CMK (cell line): ENCODE results near the gene BAIAP3.
"Not testable (repeated sequence)": the region's sequence is repeated elsewhere in the genome, so short reads cannot be mapped to it uniquely, and the experiment has no call there.

Source experiments
- DNase-seq: peaks from one replicate; pipeline ENCODE4 v3.0.0-alpha.2; 2010; ENCODE audit warnings: low read depth

BAIAP3 gene

GRCh38 chr16:1318268-1318545 lies 15.2 kb upstream of the BAIAP3 start:
- no peak for DNase-seq

GRCh38 chr16:1319041-1319440 lies 14.4 kb upstream of the BAIAP3 start:
- no peak for DNase-seq

DNA sequence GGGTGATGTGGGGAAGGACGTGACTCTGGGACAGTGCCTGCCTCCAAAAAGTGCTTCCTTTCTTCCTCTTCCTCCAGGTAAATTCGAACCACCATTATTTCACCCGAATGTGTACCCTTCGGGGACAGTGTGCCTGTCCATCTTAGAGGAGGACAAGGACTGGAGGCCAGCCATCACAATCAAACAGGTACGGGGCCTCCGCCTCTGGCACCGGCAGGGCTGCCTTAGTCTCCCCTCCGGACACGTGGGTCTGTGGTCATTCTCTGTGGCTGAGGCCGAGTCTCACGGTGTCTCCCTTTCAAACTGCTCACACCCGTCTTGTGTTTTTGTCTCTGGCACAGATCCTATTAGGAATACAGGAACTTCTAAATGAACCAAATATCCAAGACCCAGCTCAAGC lies 13.3 kb upstream of the BAIAP3 start:
- DNase-seq: no peak

DNA sequence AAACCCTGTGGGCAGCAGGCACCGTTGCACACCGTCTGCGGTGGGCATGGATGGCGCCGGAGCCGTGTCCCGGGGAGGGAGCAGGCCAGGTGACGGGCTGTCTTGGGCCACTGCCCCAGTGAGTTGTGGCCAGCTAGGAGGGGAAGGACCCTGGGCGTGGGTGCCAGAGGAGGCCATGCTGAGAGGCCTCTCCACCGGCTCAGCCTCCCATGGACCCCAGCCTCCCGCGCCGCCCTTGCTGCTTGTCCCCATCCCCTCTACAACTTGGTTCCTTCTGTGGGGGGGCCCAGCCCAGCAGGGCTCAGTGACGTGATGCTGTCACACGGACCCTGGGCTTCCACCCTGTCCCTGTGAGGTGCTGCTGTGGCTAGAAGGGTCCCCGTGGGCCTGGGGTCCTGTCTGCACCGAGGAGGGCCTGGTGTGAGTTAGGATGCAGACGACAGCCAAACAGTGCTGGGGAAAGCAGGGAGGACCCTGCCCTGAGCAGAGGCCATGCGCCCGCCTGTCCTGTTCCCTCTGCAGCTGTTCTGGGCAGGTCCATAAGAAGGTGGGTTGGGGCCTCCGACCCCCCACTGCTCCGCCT lies 12.7 kb upstream of the BAIAP3 start:
- no peak for DNase-seq

DNA sequence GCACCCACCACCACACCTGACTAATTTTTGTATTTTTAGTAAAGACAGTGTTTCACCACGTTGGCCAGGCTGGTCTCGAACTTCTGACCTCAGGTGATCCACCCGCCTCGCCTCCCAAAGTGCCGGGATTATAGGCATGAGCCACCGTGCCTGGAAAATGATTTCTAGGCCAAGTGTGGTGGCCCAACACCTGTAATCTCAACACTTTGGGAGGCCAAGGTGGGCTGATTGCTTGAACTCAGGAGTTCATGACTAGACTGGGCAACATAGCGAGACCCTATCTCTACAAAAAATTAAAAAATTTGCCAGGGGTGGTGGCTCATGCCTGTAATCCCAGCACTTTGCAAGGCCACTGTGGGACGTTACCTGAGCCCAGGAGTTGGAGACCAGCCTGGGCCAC lies 11.0 kb upstream of the BAIAP3 start:
- DNase-seq: no peak

DNA sequence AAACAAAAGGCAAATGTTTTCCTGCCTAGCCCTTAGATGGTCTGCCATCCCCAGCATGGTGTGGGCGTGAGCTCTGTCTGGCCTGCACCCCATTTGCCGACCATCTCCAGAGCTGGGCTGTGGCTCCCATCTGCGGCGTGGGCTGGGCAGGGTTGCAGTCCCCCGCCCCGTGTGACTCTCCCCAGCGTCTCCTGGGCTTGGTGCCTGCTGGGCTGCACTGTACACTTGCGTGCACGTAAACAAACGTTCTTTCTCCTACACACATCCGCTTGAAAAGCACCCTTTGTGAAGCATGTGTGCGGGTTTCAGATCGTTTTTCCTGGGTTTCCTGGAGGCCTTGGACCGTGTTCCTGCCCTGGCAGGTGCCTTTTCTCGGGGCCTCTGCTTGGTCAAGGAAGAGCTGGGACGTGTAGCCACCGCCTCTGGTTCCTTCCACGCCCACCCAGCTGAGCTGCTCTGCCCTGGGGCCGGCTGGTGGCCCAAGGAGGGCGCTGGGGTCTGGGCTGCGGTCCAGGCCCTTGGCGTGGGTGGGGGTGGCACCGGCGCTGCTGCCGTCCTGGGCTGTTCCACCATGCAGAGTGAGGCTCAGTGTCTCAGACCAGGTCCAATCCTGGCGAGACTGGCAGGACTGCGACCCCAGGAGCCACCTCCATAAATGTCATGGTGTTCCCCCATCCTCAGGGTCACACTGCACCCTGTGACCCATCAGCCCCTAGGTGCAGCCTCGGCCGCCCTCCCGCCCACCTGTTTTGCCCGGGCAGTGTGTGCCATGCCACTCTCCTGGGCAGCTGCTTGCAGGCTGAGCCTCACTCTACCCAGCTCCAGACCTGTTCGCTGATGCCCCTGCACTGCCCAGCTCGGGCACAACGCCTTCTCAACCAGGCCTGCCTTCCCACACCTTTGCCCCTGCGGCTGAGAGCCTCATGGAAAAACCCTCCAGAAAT lies 9.9 kb upstream of the BAIAP3 start:
- no peak for DNase-seq

- DNase-seq: no peak
Measured at GRCh38 chr16:1324286-1324826, 9.1 kb upstream of the BAIAP3 start.

- DNase-seq: no peak
Measured at GRCh38 chr16:1325261-1325660, 8.2 kb upstream of the BAIAP3 start.

DNA sequence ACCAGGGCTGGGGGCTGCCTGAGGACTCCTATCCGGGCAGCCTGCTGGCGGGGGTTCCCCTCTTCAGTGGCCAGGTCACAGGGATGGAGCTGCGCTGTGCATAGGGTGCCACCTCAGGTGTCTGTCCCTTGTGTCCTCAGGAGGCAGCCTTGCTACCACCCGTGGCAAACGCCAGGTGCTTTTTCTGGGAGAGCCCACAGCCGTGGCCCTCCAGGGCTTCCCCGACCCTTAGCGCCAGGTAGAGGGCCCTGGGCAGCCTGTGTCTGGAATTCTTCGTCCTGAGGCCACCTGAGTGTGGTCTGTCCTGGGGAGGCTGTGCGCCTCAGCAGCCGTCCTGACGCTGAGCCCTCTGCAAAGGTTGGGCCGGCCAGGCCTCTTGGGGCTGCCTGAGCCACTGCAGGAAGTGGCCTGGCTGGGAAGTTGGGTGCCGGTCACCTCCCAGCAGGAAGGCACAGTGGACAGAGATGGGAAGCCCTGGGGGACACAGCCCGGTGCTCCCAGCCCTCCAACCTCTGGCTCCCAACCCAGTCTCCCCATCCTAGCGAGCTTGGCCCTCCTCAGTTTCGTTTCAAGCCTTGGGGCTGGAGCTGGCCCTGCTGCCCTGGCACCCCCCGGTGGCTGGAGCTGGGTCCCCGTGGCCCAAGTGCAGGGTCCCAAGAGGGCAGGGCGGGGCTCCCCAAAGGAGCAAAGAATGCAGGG lies 7.6 kb upstream of the BAIAP3 start:
- DNase-seq: no peak

- DNase-seq: no peak
Measured at GRCh38 chr16:1326391-1326790, 7.1 kb upstream of the BAIAP3 start.

- DNase-seq: no peak
Measured at GRCh38 chr16:1326946-1327618, 6.4 kb upstream of the BAIAP3 start.

DNA sequence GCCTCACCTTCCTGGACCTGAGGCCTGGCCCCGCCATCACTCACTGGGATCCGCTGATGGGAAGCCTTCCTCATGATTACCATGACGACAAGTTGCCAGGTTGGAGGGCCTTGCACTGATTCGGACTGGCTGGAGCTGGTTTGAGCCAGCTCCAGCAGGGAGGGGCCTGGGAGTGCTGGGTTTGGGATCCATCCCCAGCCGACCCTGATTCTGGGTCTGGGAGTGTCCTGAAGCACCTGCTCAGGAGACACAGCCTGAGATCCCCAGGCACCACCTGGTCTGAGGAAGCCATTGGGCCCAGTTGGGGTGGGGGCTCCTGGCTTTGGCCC lies 5.9 kb upstream of the BAIAP3 start:
- no peak for DNase-seq

- DNase-seq: not testable (repeated sequence)
Measured at GRCh38 chr16:1328136-1328535, 5.3 kb upstream of the BAIAP3 start.

DNA sequence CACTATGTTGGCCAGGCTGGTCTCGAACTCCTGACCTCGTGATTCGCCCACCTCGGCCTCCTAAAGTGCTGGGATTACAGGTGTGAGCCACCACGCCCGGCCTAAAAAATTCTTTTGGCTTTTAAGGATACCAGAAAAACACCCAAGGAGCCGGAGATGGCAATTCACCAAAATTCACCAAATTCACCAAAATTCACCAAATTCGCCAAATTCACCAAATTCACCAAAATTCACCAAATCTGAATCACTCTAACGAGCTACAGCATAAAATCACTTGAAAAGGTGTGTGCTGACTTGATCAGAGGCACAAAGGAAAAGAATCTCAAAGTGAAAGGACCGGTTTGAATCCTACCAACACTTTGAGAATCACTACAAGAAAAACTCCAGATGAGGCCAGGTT lies 4.5 kb upstream of the BAIAP3 start:
- DNase-seq: not testable (repeated sequence)

DNA sequence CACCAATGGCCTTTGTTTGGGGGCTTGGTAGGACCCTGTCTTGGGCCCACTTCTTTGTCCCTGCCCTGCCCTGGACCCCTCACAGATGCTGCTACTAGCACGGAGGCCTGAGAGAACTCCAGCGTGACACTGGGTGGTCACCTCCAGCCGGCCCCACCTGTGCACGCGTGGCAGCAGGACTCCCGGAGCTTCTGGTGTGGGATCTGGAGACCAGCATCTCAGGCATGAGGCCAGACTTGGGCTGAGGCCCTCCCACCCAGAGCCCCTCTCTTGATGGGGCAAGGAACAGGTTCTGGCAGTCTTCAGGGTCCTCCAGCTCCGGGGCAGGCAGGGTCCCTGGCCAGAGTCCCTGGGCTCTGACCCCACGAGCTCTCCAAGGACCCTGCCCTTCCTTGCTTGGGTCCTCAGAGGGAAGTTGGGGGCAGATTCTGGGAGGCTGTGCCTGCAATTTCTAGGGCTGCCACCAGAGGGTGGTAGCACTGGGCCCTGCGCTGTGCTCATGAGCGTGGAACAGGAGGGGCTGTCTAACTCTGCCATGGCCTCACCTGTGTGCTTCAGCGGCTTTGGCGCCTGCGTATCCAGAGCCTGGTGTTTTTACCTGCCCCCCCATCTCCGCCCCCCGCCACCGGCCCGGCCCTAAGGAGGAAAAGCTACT lies 3.1 kb upstream of the BAIAP3 start:
- DNase-seq: no peak

DNA sequence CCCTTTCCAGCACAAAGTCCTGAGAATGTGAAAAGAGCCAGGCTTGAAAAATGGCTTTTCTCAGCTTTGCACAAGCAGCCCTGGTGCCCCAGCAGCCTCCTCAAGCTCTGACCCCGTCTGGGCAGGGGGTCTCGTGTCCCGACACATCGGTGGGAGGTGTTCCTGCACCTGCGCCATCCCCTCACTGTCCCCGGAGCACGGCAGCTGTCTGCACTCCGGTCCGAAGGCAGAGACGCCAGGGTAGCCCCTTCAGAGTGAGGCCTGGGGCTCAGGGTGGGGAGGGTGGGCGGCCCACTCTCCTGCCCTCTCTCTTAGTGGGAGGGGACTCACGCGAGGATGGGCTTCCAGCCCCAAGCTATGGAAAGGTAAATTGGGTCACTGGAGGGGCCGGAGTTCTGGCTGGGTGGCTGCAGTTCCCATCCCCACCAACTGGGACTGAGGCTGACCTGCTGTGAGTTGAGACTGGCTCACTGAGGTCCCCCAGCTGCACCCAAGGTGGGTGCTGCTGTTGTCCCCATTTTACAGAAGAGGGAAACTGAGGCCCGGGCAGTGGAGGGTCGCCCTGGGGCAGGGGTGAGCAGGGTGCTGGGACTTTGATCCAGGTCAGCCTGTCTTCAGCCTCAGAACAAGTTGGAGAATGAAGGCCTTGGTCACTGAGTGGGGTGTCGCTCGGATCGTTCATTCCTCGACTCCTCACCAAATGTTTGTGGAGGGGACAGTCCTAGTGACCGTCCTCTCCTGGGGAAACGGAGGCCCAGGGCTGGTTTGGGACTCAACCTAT lies 2.3 kb upstream of the BAIAP3 start:
- DNase-seq: no peak

- no peak for DNase-seq
Measured at GRCh38 chr16:1331712-1332617, 1.5 kb upstream of the BAIAP3 start.

GRCh38 chr16:1332618-1333148 lies 762 bp upstream of the BAIAP3 start:
- DNase-seq: no peak

DNA sequence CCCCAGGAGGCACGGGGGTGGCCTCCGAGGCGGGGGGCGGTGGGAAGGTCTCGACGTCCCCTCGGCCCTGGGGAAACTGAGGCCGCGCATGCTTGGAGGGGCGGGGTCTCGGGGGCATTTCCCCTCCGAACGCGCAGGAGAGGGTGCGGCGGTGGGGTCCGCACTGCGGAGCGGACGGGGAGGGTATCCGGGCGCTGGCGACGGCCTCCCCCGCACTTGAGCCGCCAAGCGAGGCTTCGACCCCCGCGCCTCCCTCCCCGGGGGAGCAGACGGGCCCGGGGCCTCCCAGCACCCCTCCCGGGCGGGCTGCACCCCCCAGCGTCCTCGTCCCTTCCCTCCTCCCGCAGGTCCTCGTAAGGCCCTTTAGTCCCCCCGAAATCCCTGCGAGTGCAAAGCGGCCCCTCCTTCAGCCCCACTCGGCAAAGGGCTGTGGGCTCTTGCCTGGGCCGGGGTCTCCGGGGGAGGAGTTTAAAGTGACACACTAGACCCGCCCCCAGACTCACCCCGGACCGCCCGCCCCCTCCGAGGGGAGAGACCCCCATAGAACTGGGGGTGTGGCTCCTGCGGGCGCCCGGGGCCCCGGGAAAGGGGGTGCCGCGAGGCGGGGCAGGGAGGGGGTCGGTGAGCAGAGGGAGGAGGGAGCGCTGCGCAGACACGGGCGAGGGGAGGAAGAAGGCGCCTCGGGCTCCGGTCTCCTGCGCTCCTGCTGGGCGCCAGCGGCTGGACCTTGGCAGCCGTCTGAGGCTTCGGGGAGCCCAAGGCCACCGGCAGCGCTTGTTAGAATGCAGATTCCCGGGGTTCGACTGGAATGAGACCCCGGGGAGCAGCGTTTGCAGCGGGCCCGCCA lies 632 bp downstream of the BAIAP3 start:
- no peak for DNase-seq
